Muscle layer of duodenum (tissue), 2 donors: ENCODE measurements around the gene ATP5MG.

Source experiments
- H3K27ac ChIP-seq: one replicate; pipeline ENCODE4 v1.7.0; 2013; ENCODE audit warnings: mild to moderate bottlenecking, low read length
- H3K27me3 ChIP-seq: one replicate; pipeline ENCODE4 v1.7.0; 2013; ENCODE audit warnings: low read depth, mild to moderate bottlenecking, control low read depth, low read length
- H3K36me3 ChIP-seq, 2 donors: one replicate each; pipeline ENCODE4 v1.7.0; 2013; ENCODE audit warnings: low read length in 2 of 2, control low read depth in 1 of 2, mild to moderate bottlenecking in 1 of 2; ENCODE audit not compliant: insufficient read depth in 2 of 2, control insufficient read depth in 1 of 2
- H3K4me1 ChIP-seq, 2 donors: one replicate each; pipeline ENCODE4 v1.7.0; 2013; ENCODE audit warnings: low read length in 2 of 2, mild to moderate bottlenecking in 2 of 2, control low read depth in 1 of 2, moderate library complexity in 1 of 2; ENCODE audit not compliant: insufficient read depth in 2 of 2, control insufficient read depth in 1 of 2
- H3K4me3 ChIP-seq, 2 donors: one replicate each; pipeline ENCODE4 v1.7.0; 2013; ENCODE audit warnings: low read length in 2 of 2, low read depth in 1 of 2, mild to moderate bottlenecking in 1 of 2
- H3K9me3 ChIP-seq, 2 donors: one replicate each; pipeline ENCODE4 v1.7.0; 2013; ENCODE audit warnings: low read length in 2 of 2, control low read depth in 1 of 2, mild to moderate bottlenecking in 1 of 2; ENCODE audit not compliant: control insufficient read depth in 1 of 2
- donor health status: healthy.

Gene ATP5MG

DNA sequence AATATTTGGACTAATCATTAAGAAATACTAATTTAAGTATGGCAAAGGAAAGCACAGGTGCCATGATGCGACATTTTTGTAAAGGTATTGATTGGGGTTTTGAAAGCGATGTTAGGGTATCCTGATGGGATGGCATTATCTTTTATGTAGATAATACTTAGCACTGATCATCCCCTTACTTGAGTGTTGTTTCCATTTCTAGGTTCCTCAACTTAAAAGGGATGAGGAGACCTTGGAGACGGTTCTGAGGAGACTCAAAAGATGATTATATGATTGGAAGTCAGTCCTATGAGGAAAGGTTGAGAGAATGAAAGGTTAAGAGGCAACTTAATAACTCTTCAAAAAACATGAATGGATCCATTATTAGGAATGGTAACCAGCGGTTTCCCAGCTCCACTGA lies 46.0 kb downstream of the ATP5MG start:
- H3K27me3 ChIP-seq = no peaks in the 10 kb centered on the region
- no peak overlapping the region for H3K4me3 ChIP-seq
- peaks cover 7 to 25% of the 10 kb centered on the region in 2 donors for H3K4me1 ChIP-seq
- no peak overlapping the region for H3K27ac ChIP-seq
- peaks cover 0 to 4% of the 10 kb centered on the region in 2 donors for H3K36me3 ChIP-seq
- no peaks in the 10 kb centered on the region for H3K9me3 ChIP-seq

DNA sequence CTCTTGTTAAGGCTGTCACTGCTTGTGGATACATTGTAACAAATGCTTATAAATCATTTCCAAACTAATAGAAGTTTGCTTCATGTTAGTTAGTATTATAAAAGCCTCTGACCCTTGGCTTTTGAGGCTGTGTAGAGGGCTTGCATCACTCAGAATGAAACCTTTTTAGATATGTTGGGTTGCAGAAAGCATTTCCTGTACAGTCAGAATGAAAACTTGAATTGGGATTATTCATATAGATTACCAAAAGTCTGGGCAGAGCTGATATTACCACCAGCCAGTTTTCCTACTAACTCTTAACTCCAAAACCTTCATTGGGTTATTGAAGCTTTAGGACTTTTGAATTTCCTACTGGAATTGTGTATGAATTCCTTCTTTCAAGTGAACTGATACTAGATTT lies 46.9 kb downstream of the ATP5MG start:
- Histone ChIP-seq H3K36me3 (peaks cover 0 to 4% of the 10 kb centered on the region in 2 donors), H3K27ac (no peak overlapping the region)

DNA sequence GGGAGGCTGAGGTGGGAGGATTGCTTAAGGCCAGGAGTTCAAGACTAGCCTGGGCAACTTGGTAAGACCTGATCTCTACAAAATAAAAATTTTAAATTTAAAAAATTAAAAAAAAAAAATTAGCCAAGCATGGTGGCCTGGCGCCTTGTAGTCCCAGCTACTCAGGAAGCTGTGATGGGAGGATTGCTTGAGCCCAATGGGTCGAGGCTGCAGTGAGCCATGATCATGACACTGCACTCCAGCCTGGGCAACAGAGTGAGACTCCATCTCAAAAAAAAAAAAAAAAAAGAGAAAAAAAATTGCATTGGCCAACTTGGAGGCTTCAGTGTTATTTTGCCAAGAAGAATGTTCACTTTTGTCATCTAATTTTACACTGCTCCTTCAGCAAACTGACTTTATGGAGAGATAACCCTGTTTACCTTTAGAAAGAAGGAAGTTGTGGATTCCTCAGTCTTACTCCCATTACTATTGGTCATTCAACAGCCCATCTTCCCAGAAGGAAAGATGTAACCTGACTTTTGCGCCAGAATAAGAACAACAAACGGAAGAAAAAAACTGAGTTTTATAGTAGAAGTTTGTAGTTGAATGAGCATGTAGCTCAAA lies 48.0 kb downstream of the ATP5MG start:
- H3K4me1 ChIP-seq = peaks cover 0 to 9% of the 10 kb centered on the region in 2 donors
- no peak overlapping the region for H3K27ac ChIP-seq
- peaks cover 0 to 4% of the 10 kb centered on the region in 2 donors for H3K36me3 ChIP-seq
- H3K27me3 ChIP-seq = no peaks in the 10 kb centered on the region
- H3K4me3 ChIP-seq = no peak overlapping the region
- no peaks in the 10 kb centered on the region for H3K9me3 ChIP-seq

More for the DNA sequence above, 46.9 kb downstream of the ATP5MG start:
- H3K9me3 ChIP-seq = no peaks in the 10 kb centered on the region
- H3K4me1 ChIP-seq = peaks cover 0 to 18% of the 10 kb centered on the region in 2 donors
- H3K4me3 ChIP-seq = no peak overlapping the region
- no peaks in the 10 kb centered on the region for H3K27me3 ChIP-seq

DNA sequence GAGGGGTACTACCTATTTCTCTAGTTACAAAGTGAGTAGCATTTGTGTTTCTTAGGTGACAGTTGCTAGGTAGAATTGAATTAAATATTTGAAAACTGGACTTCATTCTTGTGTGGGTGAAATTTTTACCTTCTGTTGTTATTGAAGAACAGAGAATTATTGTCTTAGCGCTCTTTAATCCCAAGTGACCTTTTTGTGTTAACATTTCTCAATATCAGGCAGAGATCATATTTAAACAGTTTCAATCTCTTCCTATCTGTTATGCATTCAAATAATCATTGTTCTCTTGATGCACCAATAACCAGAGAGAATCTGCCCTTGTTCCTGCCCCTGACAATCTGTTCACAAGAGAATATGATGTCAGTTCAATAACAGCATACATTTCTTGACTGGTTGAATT lies 49.0 kb downstream of the ATP5MG start:
- H3K4me1 ChIP-seq = peaks cover 0 to 9% of the 10 kb centered on the region in 2 donors

More for the DNA sequence above, 49.0 kb downstream of the ATP5MG start:
- no peak overlapping the region for H3K4me3 ChIP-seq
- no peaks in the 10 kb centered on the region for H3K27me3 ChIP-seq
- peaks cover 0 to 4% of the 10 kb centered on the region in 2 donors for H3K36me3 ChIP-seq
- H3K9me3 ChIP-seq = no peaks in the 10 kb centered on the region
- H3K27ac ChIP-seq = no peak overlapping the region
